WERI-Rb-1 (cell line): ENCODE measurements around the gene SRGAP1.

ENCODE experiments used
- DNase-seq: peaks from one replicate; pipeline ENCODE4 v3.0.0-alpha.2; 2020
- H3K27ac ChIP-seq: fragments of 250-450 bp; sonication (Bioruptor Pico); 2 replicates; pipeline ENCODE4 v1.5.1; 2020; ENCODE audit warnings: mild to moderate bottlenecking, moderate library complexity
- H3K27me3 ChIP-seq: fragments of 250-450 bp; sonication (Bioruptor Pico); 2 replicates; pipeline ENCODE4 v1.5.1; 2021; ENCODE audit warnings: mild to moderate bottlenecking, low read depth, moderate library complexity; ENCODE audit not compliant: insufficient read depth, severe bottlenecking
- H3K36me3 ChIP-seq: fragments of 250-450 bp; sonication (Bioruptor Pico); 2 replicates; pipeline ENCODE4 v1.5.1; 2020; ENCODE audit warnings: mild to moderate bottlenecking, moderate library complexity
- H3K4me3 ChIP-seq: 2 replicates; pipeline ENCODE4 v1.5.1; 2011; ENCODE audit warnings: low read depth, mild to moderate bottlenecking, control low read depth, low read length
- H3K9me3 ChIP-seq: fragments of 250-450 bp; sonication (Bioruptor Pico); 2 replicates; pipeline ENCODE4 v1.5.1; 2021; ENCODE audit warnings: mild to moderate bottlenecking, moderate library complexity; ENCODE audit not compliant: severe bottlenecking
- CTCF ChIP-seq: IDR thresholded peaks from 2 replicates; pipeline ENCODE4 v1.5.1; 2011; ENCODE audit warnings: low read depth, mild to moderate bottlenecking, control low read depth, inconsistent platforms, low read length

Gene SRGAP1

GRCh38 chr12:64080319-64081007, 236.0 kb downstream of the SRGAP1 start:
- DNase-seq: no peak
- Histone ChIP-seq H3K27ac (no peak overlapping the region), H3K36me3 (no peaks in the 10 kb centered on the region), H3K9me3 (no peaks in the 10 kb centered on the region), H3K4me3 (no peak overlapping the region), H3K27me3 (no peaks in the 10 kb centered on the region)
- TF ChIP-seq CTCF: no peak

GRCh38 chr12:64081008-64081404, 236.5 kb downstream of the SRGAP1 start:
- no peak for DNase-seq
- H3K36me3 ChIP-seq: no peaks in the 10 kb centered on the region
- H3K27ac ChIP-seq: no peak overlapping the region
- H3K4me3 ChIP-seq: no peak overlapping the region
- H3K9me3 ChIP-seq: no peaks in the 10 kb centered on the region
- no peak for TF ChIP-seq CTCF
- H3K27me3 ChIP-seq: no peaks in the 10 kb centered on the region

- no peak for DNase-seq
- Histone ChIP-seq H3K27ac (no peak overlapping the region), H3K27me3 (no peaks in the 10 kb centered on the region), H3K36me3 (no peaks in the 10 kb centered on the region), H3K9me3 (no peaks in the 10 kb centered on the region), H3K4me3 (no peak overlapping the region)
- no peak for TF ChIP-seq CTCF
Observed at GRCh38 chr12:64082116-64082515, 237.6 kb downstream of the SRGAP1 start.

GRCh38 chr12:64082866-64083268, 238.4 kb downstream of the SRGAP1 start:
- Histone ChIP-seq H3K4me3 (no peak overlapping the region), H3K9me3 (no peaks in the 10 kb centered on the region)
- TF ChIP-seq CTCF: no peak

GRCh38 chr12:64083285-64084210, 239.0 kb downstream of the SRGAP1 start:
- Histone ChIP-seq H3K9me3 (no peaks in the 10 kb centered on the region), H3K4me3 (no peak overlapping the region), H3K36me3 (no peaks in the 10 kb centered on the region), H3K27ac (no peak overlapping the region), H3K27me3 (no peaks in the 10 kb centered on the region)
- no peak for DNase-seq
- TF ChIP-seq CTCF: no peak

More at GRCh38 chr12:64082866-64083268, 238.4 kb downstream of the SRGAP1 start:
- no peaks in the 10 kb centered on the region for H3K36me3 ChIP-seq
- H3K27ac ChIP-seq: no peak overlapping the region
- H3K27me3 ChIP-seq: no peaks in the 10 kb centered on the region
- DNase-seq: no peak
